ENCODE measurements around the gene CPA5. TPM values are rescaled to one million over a fixed set of nuclear protein-coding genes. Genes with fewer than 3 reads are reported as not detected.

Gene CPA5
- total RNA-seq, 1 donor from 2014 or later, result not detected

DNA sequence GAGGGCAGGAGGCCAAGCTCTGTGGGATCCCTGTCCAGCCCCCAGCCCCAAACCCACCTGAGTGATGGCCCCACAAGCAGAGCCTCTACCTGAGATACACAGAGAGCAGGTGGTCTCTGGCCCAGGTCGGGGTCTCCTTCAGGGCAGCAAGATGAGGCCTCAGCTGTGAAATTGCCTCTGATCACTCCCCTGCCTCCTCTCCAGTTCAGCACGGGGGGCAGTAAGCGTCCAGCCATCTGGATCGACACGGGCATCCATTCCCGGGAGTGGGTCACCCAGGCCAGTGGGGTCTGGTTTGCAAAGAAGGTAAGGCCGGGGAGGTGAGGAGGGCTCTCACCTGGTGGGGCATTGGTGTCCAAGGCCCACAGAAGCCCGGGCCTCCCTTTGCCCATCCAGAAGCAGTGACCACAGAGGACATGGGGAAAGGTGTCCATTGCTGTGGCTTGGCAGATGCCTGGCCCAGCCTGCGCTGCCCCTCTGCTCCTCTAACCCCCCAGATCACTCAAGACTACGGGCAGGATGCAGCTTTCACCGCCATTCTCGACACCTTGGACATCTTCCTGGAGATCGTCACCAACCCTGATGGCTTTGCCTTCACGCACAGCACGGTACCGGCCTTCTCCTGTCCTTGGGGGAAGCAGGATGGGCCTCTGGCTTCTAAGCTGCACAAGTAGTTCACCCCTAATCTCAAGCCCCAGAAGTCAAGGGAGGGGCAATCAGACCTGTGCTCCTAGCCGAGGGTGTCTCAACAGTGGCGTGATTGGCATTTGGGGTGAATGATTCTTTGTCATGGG lies 38.8 kb downstream of the CPA5 start:
- TF ChIP-seq EZH2phosphoT487 (IDR thresholded peaks at IDR 0.05), result no peak
- TF ChIP-seq EZH2 (IDR thresholded peaks at IDR 0.05), result no peak
- TF ChIP-seq, protein P1, sequence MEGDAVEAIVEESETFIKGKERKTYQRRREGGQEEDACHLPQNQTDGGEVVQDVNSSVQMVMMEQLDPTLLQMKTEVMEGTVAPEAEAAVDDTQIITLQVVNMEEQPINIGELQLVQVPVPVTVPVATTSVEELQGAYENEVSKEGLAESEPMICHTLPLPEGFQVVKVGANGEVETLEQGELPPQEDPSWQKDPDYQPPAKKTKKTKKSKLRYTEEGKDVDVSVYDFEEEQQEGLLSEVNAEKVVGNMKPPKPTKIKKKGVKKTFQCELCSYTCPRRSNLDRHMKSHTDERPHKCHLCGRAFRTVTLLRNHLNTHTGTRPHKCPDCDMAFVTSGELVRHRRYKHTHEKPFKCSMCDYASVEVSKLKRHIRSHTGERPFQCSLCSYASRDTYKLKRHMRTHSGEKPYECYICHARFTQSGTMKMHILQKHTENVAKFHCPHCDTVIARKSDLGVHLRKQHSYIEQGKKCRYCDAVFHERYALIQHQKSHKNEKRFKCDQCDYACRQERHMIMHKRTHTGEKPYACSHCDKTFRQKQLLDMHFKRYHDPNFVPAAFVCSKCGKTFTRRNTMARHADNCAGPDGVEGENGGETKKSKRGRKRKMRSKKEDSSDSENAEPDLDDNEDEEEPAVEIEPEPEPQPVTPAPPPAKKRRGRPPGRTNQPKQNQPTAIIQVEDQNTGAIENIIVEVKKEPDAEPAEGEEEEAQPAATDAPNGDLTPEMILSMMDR (IDR thresholded peaks at IDR 0.05), result no peak
- H4K20me1 ChIP-seq (ENCODE audit: low read depth), result no peaks in the 10 kb centered on the region
- H3K4me3 Mint-ChIP-seq, result no peak overlapping the region
- DNase-seq (ENCODE audit: low spot score), result no peak
- H3K79me2 ChIP-seq (ENCODE audit: low read depth), result no peaks in the 10 kb centered on the region
- H3K36me3 Mint-ChIP-seq, result peaks cover 8% of the 10 kb centered on the region
- no peak overlapping the region for H3K4me3 ChIP-seq
- H3K9ac ChIP-seq, result no peak overlapping the region
- H3K27me3 ChIP-seq, result no peaks in the 10 kb centered on the region
- H2AFZ ChIP-seq (replicated peaks), result no peak overlapping the region
- H3K9me3 Mint-ChIP-seq, result peaks cover 15% of the 10 kb centered on the region
- peaks cover 37% of the 10 kb centered on the region for H3K4me1 Mint-ChIP-seq
- no peak overlapping the region for H3K27ac ChIP-seq
- no peak overlapping the region for H3K4me2 ChIP-seq
- peaks cover 10% of the 10 kb centered on the region for H3K4me1 ChIP-seq
- no peaks in the 10 kb centered on the region for H3K9me3 ChIP-seq (ENCODE audit: low read depth)
- peaks cover 9% of the 10 kb centered on the region for H3K27me3 Mint-ChIP-seq (ENCODE audit: insufficient read depth, low read depth)
- H3K27ac Mint-ChIP-seq, result peak overlapping the region; percentile 47
- no peaks in the 10 kb centered on the region for H3F3A ChIP-seq (ENCODE audit: low read depth)
- no peaks in the 10 kb centered on the region for H3K36me3 ChIP-seq

DNA sequence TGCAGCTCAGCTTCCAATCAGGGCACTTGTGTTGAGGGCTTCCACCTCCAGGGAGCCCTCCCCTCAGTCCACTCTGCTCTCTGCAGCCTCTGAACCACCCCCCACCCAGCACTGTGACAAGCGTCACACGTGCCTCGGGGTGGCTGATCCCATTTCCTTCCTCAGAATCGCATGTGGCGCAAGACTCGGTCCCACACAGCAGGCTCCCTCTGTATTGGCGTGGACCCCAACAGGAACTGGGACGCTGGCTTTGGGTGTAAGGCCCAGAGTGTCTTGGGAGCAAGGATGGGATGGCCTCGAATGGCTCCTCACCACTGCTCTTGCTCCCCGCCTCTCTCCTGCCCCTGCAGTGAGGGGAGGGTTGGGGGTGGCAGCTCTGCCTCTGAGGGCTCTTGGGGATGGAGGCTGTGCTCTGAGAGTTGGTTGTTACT lies 39.8 kb downstream of the CPA5 start:
- H3K27me3 Mint-ChIP-seq (ENCODE audit: insufficient read depth, low read depth), result peaks cover 9% of the 10 kb centered on the region
- no peak overlapping the region for H3K9ac ChIP-seq
- no peaks in the 10 kb centered on the region for H3K79me2 ChIP-seq (ENCODE audit: low read depth)
- no peaks in the 10 kb centered on the region for H3F3A ChIP-seq (ENCODE audit: low read depth)
- H3K36me3 Mint-ChIP-seq, result peaks cover 10% of the 10 kb centered on the region
- no peaks in the 10 kb centered on the region for H4K20me1 ChIP-seq (ENCODE audit: low read depth)
- H3K27ac ChIP-seq, result no peak overlapping the region
- H3K27me3 ChIP-seq, result no peaks in the 10 kb centered on the region
- peaks cover 34% of the 10 kb centered on the region for H3K4me1 Mint-ChIP-seq
- no peak overlapping the region for H2AFZ ChIP-seq (replicated peaks)
- H3K4me1 ChIP-seq, result peaks cover 10% of the 10 kb centered on the region
- no peak for DNase-seq (ENCODE audit: low spot score)
- no peak overlapping the region for H3K27ac Mint-ChIP-seq
- TF ChIP-seq EZH2 (IDR thresholded peaks at IDR 0.05) (no peak), EZH2phosphoT487 (IDR thresholded peaks at IDR 0.05) (no peak)
- TF ChIP-seq, protein P1 (IDR thresholded peaks at IDR 0.05), result no peak
- H3K9me3 Mint-ChIP-seq, result peaks cover 20% of the 10 kb centered on the region
- H3K4me3 Mint-ChIP-seq, result no peak overlapping the region
- H3K4me3 ChIP-seq, result no peak overlapping the region
- no peaks in the 10 kb centered on the region for H3K36me3 ChIP-seq
- H3K4me2 ChIP-seq, result no peak overlapping the region
- no peaks in the 10 kb centered on the region for H3K9me3 ChIP-seq (ENCODE audit: low read depth)

DNA sequence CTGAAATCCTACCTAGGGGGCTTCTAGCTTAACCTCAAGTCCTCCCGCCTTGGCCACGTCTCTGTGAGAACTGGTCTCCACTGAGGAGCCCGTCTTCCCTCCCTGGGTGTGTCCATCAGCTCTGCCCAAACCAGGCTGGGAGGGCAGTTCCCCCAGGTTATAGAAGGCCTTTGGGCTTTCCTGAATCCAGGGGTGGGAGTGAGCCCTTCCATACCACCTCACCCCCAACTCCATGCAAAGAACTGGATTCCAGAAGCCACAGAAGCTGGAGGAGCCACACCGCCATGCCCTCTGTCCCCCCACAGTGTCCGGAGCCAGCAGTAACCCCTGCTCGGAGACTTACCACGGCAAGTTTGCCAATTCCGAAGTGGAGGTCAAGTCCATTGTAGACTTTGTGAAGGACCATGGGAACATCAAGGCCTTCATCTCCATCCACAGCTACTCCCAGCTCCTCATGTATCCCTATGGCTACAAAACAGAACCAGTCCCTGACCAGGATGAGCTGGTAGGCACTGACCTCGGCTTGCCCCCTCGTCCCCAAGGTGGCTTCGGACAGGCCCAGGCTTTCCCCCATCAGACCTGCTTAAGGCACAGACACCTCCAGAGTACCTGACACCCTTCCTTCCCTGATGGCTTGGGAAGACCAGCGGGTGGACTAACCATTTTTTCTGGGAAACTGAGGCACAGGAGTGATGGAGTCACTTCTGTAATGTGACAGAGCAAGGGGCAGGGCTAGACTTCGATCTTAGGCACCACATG lies 40.4 kb downstream of the CPA5 start:
- Histone ChIP-seq H3K4me1 (peaks cover 7% of the 10 kb centered on the region), H3K9ac (no peak overlapping the region), H3K9me3 (ENCODE audit: low read depth) (no peaks in the 10 kb centered on the region), H2AFZ (replicated peaks) (no peak overlapping the region), H4K20me1 (ENCODE audit: low read depth) (no peaks in the 10 kb centered on the region), H3K27ac (no peak overlapping the region), H3K36me3 (no peaks in the 10 kb centered on the region), H3K27me3 (no peaks in the 10 kb centered on the region), H3K4me3 (no peak overlapping the region), H3F3A (ENCODE audit: low read depth) (no peaks in the 10 kb centered on the region), H3K4me2 (no peak overlapping the region), H3K79me2 (ENCODE audit: low read depth) (no peaks in the 10 kb centered on the region)
- no peak for DNase-seq (ENCODE audit: low spot score)
- H3K27ac Mint-ChIP-seq, result no peak overlapping the region
- TF ChIP-seq EZH2phosphoT487 (IDR thresholded peaks at IDR 0.05) (no peak), EZH2 (IDR thresholded peaks at IDR 0.05) (no peak)
- TF ChIP-seq, protein P1 (IDR thresholded peaks at IDR 0.05), result no peak
- peaks cover 10% of the 10 kb centered on the region for H3K36me3 Mint-ChIP-seq
- H3K4me1 Mint-ChIP-seq, result peaks cover 31% of the 10 kb centered on the region
- H3K4me3 Mint-ChIP-seq, result no peak overlapping the region
- H3K27me3 Mint-ChIP-seq (ENCODE audit: insufficient read depth, low read depth), result peaks cover 9% of the 10 kb centered on the region
- H3K9me3 Mint-ChIP-seq, result peaks cover 20% of the 10 kb centered on the region
